K562 (cell line): ENCODE results near the gene PIK3R4. TPM values are rescaled to one million over a fixed set of nuclear protein-coding genes. Genes with fewer than 3 reads are reported as not detected.

Experiments
- BRCA1 ChIP-seq, 2 experiments: fragments of 450-650 bp in 1 of 2; sonication (generic) in 1 of 2; formaldehyde crosslinking in 1 of 2; IDR thresholded peaks; 2 replicates each; pipeline versions ENCODE4 v1.5.0 to v1.6.1; 2017 to 2020; ENCODE audit warnings: mild to moderate bottlenecking in 1 of 2, missing genetic modification reagents in 1 of 2
- BRD9 ChIP-seq: fragments of 450-650 bp; IDR thresholded peaks from 2 replicates; pipeline ENCODE4 v1.6.1; 2018; ENCODE audit warnings: low read depth; ENCODE audit not compliant: partially characterized antibody
- EP400 ChIP-seq: fragments of 450-650 bp; IDR thresholded peaks from 2 replicates; pipeline ENCODE4 v1.6.1; 2017; ENCODE audit warnings: antibody characterized with exemption, mild to moderate bottlenecking, moderate library complexity
- GABPB1 ChIP-seq: sonication (generic); formaldehyde crosslinking; IDR thresholded peaks from 2 replicates; pipeline ENCODE4 v1.8.0; 2022; ENCODE audit warnings: mild to moderate bottlenecking, missing genetic modification reagents
- GTF2F1 ChIP-seq: IDR thresholded peaks from 2 replicates; pipeline ENCODE4 v1.6.1; 2011; ENCODE audit warnings: low read depth, low read length, improper control_type of control experiment
- HDAC2 ChIP-seq: fragments of 450-650 bp; IDR thresholded peaks from 2 replicates; pipeline ENCODE4 v1.6.1; 2016; ENCODE audit warnings: mild to moderate bottlenecking
- KAT7 ChIP-seq: sonication (generic); formaldehyde crosslinking; IDR thresholded peaks from 2 replicates; pipeline ENCODE4 v1.8.0; 2022; ENCODE audit warnings: missing genetic modification reagents, mild to moderate bottlenecking, borderline replicate concordance
- KHSRP ChIP-seq: fragments of 450-650 bp; IDR thresholded peaks from 2 replicates; pipeline ENCODE4 v1.6.1; 2017
- KLF16 ChIP-seq: IDR thresholded peaks from 2 replicates; pipeline ENCODE4 v1.6.1; 2016; ENCODE audit warnings: antibody characterized with exemption
- NR2C2 ChIP-seq, 2 experiments: fragments of 200-800 bp in 1 of 2; sonication (Bioruptor generic) in 1 of 2; sonication (generic) in 1 of 2; formaldehyde crosslinking in 1 of 2; IDR thresholded peaks; 2 replicates each; pipeline versions ENCODE4 v1.6.1 to v1.8.0; 2016 to 2022; ENCODE audit warnings: mild to moderate bottlenecking in 1 of 2, missing compliant biosample characterization in 1 of 2, missing genetic modification characterization in 1 of 2, missing genetic modification reagents in 1 of 2
- PHF20 ChIP-seq: fragments of 450-650 bp; IDR thresholded peaks from 2 replicates; pipeline ENCODE4 v1.6.1; 2018; ENCODE audit not compliant: partially characterized antibody
- POLR2B ChIP-seq: fragments of 450-650 bp; IDR thresholded peaks from 2 replicates; pipeline ENCODE4 v1.6.1; 2018; ENCODE audit warnings: low read depth; ENCODE audit not compliant: partially characterized antibody
- ZEB2 ChIP-seq: fragments of 450-650 bp; IDR thresholded peaks from 2 replicates; pipeline ENCODE4 v1.6.1; 2016
- ZNF146 ChIP-seq: IDR thresholded peaks from one replicate; pipeline ENCODE4 v1.6.1; 2018; ENCODE audit warnings: missing compliant biosample characterization; ENCODE audit not compliant: unreplicated experiment
- ZNF766 ChIP-seq: fragments of 200-800 bp; sonication (Bioruptor generic); conservative IDR thresholded peaks from 2 replicates; pipeline ENCODE4 v1.6.1; 2016; ENCODE audit warnings: missing genetic modification characterization, missing compliant biosample characterization
- polyA plus RNA-seq, 8 experiments: library from polyadenylated mRNA; depleted of rRNA in 4 of 8; stranded (reverse) in 5 of 8; unstranded in 3 of 8; fragments of >200 nt; fragmentation: Nextera tagmentation in 2 of 8; fragmentation: Illumina TruSeq in 1 of 8; extraction: Ambion mirVana in 2 of 8; extraction: Trizol in 1 of 8; gene quantifications; 2 replicates each; pipeline versions ENCODE4 v1.2.1 to v1.2.3, GENCODE V29; 2011 to 2014; ENCODE audit warnings: inconsistent platforms in 1 of 8, missing spikeins in 1 of 8
- total RNA-seq, 7 experiments: library from RNA; depleted of rRNA in 6 of 7; stranded (reverse); fragments of >200 nt in 6 of 7; fragmentation: Illumina TruSeq in 2 of 7; extraction: Trizol in 2 of 7; gene quantifications; 2 replicates each; pipeline versions ENCODE4 v1.2.1 to v1.2.3, GENCODE V29; 2011 to 2021; ENCODE audit warnings: low replicate concordance in 1 of 7
- TF ChIP-seq, protein P1 (sequence below): sonication (generic); formaldehyde crosslinking; IDR thresholded peaks from 2 replicates; pipeline ENCODE4 v1.8.0; 2023; ENCODE audit warnings: missing genetic modification reagents, mild to moderate bottlenecking, borderline replicate concordance

PIK3R4 gene
- total and polyA plus RNA-seq, 9 of the 15 experiments (the other 6 are each of a cell fraction or from before 2014, with no cell fraction given), result 20.6 to 45.8 (median 26.0) TPM

DNA sequence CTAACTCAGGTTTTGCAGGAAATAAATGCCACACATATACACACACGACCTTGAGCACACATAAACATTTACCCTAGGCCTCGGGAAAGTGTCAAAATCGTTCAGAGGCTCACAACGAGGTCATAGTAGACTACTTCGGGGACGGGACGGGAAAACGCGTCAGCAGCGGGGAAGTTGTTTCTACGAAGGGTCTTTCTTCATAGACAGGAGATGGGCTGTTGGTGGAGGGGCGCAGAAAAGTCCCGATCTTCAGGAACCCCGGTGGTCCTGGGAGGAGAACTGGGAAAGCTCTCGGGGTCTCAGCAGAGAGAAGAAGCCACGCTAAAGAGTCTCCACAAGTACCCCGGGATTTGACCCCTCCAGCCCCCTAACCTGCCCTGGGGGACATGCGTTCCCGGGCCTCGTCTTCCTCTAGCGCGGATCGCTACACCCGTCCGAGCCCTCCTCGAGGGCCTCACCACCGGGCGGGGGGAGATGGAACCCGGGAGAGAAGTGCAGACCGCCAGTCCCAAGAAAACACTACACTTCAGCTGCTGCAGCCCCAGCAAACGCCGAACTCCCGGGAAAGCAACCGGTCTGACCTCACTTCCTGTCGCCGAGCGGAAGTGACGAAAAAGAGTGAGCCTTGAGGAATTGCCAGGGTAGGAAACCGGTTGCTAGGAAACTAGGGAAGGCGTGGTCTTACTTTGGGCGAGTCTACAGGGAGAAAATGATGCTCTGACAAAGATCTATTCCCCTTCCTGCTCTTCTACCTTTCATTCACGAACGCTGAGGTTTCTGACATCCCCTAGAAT lies at the start of gene PIK3R4 (continued):
- TF ChIP-seq, protein P1, sequence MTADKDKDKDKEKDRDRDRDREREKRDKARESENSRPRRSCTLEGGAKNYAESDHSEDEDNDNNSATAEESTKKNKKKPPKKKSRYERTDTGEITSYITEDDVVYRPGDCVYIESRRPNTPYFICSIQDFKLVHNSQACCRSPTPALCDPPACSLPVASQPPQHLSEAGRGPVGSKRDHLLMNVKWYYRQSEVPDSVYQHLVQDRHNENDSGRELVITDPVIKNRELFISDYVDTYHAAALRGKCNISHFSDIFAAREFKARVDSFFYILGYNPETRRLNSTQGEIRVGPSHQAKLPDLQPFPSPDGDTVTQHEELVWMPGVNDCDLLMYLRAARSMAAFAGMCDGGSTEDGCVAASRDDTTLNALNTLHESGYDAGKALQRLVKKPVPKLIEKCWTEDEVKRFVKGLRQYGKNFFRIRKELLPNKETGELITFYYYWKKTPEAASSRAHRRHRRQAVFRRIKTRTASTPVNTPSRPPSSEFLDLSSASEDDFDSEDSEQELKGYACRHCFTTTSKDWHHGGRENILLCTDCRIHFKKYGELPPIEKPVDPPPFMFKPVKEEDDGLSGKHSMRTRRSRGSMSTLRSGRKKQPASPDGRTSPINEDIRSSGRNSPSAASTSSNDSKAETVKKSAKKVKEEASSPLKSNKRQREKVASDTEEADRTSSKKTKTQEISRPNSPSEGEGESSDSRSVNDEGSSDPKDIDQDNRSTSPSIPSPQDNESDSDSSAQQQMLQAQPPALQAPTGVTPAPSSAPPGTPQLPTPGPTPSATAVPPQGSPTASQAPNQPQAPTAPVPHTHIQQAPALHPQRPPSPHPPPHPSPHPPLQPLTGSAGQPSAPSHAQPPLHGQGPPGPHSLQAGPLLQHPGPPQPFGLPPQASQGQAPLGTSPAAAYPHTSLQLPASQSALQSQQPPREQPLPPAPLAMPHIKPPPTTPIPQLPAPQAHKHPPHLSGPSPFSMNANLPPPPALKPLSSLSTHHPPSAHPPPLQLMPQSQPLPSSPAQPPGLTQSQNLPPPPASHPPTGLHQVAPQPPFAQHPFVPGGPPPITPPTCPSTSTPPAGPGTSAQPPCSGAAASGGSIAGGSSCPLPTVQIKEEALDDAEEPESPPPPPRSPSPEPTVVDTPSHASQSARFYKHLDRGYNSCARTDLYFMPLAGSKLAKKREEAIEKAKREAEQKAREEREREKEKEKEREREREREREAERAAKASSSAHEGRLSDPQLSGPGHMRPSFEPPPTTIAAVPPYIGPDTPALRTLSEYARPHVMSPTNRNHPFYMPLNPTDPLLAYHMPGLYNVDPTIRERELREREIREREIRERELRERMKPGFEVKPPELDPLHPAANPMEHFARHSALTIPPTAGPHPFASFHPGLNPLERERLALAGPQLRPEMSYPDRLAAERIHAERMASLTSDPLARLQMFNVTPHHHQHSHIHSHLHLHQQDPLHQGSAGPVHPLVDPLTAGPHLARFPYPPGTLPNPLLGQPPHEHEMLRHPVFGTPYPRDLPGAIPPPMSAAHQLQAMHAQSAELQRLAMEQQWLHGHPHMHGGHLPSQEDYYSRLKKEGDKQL (CRISPR knock-in tag), result no peak
- no peak for TF ChIP-seq ZNF146 (CRISPR knock-in tag)
- TF ChIP-seq NR2C2 (CRISPR knock-in tag; IDR thresholded peaks at IDR 0.05), result no peak
- TF ChIP-seq NR2C2 (tag; IDR thresholded peaks at IDR 0.05), result no peak; the same call in 1 of the 2 replicates
- no peak for TF ChIP-seq BRCA1 (IDR thresholded peaks at IDR 0.05)
- no peak for TF ChIP-seq BRCA1 (CRISPR knock-in tag; IDR thresholded peaks at IDR 0.05)
- peak; percentile 62 for TF ChIP-seq POLR2B
- TF ChIP-seq KAT7, result no peak
- peak; percentile 29; the same call in 1 of the 2 replicates for TF ChIP-seq ZNF766 (CRISPR knock-in tag)
- peak; percentile 49 for TF ChIP-seq PHF20
- no peak for TF ChIP-seq KHSRP
- peak; percentile 90 for TF ChIP-seq GABPB1 (CRISPR knock-in tag)
- peak; percentile 52; the same call in 1 of the 2 replicates for TF ChIP-seq HDAC2
- 0 out of 2 replicates have a peak, but pooled peaks have one; percentile 25 for TF ChIP-seq ZEB2
- TF ChIP-seq GTF2F1, result no peak
- no peak for TF ChIP-seq BRD9
- 0 out of 2 replicates have a peak, but pooled peaks have one; percentile 26 for TF ChIP-seq EP400
- TF ChIP-seq KLF16, result no peak
